Tibial nerve (tissue), 4 donors: ENCODE results near the gene ERO1B.
"Not testable (repeated sequence)": the region's sequence is repeated elsewhere in the genome, so short reads cannot be mapped to it uniquely, and the experiment has no call there.

Experiments
- CTCF ChIP-seq, 5 experiments: fragments of 200-600 bp in 3 of 5; fragments of 450-650 bp in 2 of 5; sonication (generic) in 3 of 5; IDR thresholded peaks; one replicate each; pipeline ENCODE4 v1.5.1; 2016 to 2019; ENCODE audit warnings: antibody characterized with exemption in 5 of 5, mild to moderate bottlenecking in 3 of 5, moderate library complexity in 2 of 5
- EP300 ChIP-seq, 2 donors: sonication (generic); formaldehyde crosslinking; IDR thresholded peaks; one replicate each; pipeline ENCODE4 v1.6.1; 2017; ENCODE audit warnings: antibody characterized with exemption in 2 of 2, mild to moderate bottlenecking in 1 of 2
- POLR2A ChIP-seq, 2 donors: fragments of 450-650 bp; IDR thresholded peaks; one replicate each; pipeline ENCODE4 v1.6.1; 2017; ENCODE audit warnings: antibody characterized with exemption in 2 of 2, mild to moderate bottlenecking in 2 of 2, moderate library complexity in 2 of 2

- TF ChIP-seq CTCF, POLR2A, EP300 (IDR thresholded peaks at IDR 0.05): not testable (repeated sequence)
Observed at GRCh38 chr1:236186471-236186870, 95.3 kb downstream of the ERO1B start.
